CD14-positive monocyte (primary cell): Measurements from ENCODE around the gene GNLY. TPM values are rescaled to one million over a fixed set of nuclear protein-coding genes. Genes with fewer than 3 reads are reported as not detected.

ENCODE experiments used
- DNase-seq, 3 donors: peaks; one replicate each; pipeline ENCODE4 v3.0.0-alpha.2; 2011 to 2022
- H2AFZ ChIP-seq: 2 replicates; pipeline ENCODE4 v1.6.0; 2012; ENCODE audit warnings: mild to moderate bottlenecking, low read depth, low read length, inconsistent platforms; ENCODE audit not compliant: insufficient read depth, poor library complexity, severe bottlenecking
- H3K27ac ChIP-seq, 2 donors: 1 replicate in 1 of 2; 2 replicates in 1 of 2; pipeline ENCODE4 v1.5.1; 2012 to 2013; ENCODE audit warnings: low read length in 2 of 2, control low read depth in 1 of 2, inconsistent platforms in 1 of 2, low read depth in 1 of 2, mild to moderate bottlenecking in 1 of 2
- H3K27me3 ChIP-seq, 2 donors: one replicate each; pipeline versions ENCODE4 v1.6.0 to v1.6.1; 2011 to 2013; ENCODE audit warnings: low read length in 2 of 2; ENCODE audit not compliant: control insufficient read depth in 2 of 2, insufficient read depth in 2 of 2
- H3K36me3 ChIP-seq, 2 donors: replicated peaks in 1 of 2; 1 replicate in 1 of 2; 2 replicates in 1 of 2; pipeline versions ENCODE4 v1.5.1 to v1.6.1; 2012 to 2013; ENCODE audit warnings: low read length in 2 of 2, control low read depth in 1 of 2, inconsistent platforms in 1 of 2, mild to moderate bottlenecking in 1 of 2; ENCODE audit not compliant: insufficient read depth in 2 of 2, control insufficient read depth in 1 of 2
- H3K4me1 ChIP-seq, 2 donors: 1 replicate in 1 of 2; 2 replicates in 1 of 2; pipeline versions ENCODE4 v1.5.1 to v1.6.1; 2012 to 2013; ENCODE audit warnings: low read length in 2 of 2, control low read depth in 1 of 2, inconsistent platforms in 1 of 2, mild to moderate bottlenecking in 1 of 2, moderate library complexity in 1 of 2; ENCODE audit not compliant: insufficient read depth in 2 of 2, control insufficient read depth in 1 of 2
- H3K4me2 ChIP-seq: replicated peaks from 2 replicates; pipeline ENCODE3; 2012; ENCODE audit warnings: low read length, moderate library complexity, mild to moderate bottlenecking; ENCODE audit not compliant: poor library complexity, severe bottlenecking; ENCODE audit errors: extremely low read depth
- H3K4me3 ChIP-seq, 3 experiments: fragments of 200-600 bp in 1 of 3; sonication (generic) in 1 of 3; replicated peaks in 1 of 3; 1 replicate in 2 of 3; 2 replicates in 1 of 3; pipeline ENCODE4 v1.5.1; 2011 to 2013; ENCODE audit warnings: low read length in 3 of 3, mild to moderate bottlenecking in 3 of 3, control low read depth in 2 of 3, low read depth in 2 of 3, inconsistent platforms in 1 of 3, moderate library complexity in 1 of 3
- H3K79me2 ChIP-seq: 2 replicates; pipeline ENCODE4 v1.6.0; 2012; ENCODE audit warnings: mild to moderate bottlenecking, control low read depth, inconsistent platforms, low read length, moderate library complexity; ENCODE audit not compliant: insufficient read depth
- H3K9ac ChIP-seq: 2 replicates; pipeline ENCODE4 v1.6.0; 2017; ENCODE audit warnings: low read length, mild to moderate bottlenecking; ENCODE audit not compliant: insufficient read depth, poor library complexity, severe bottlenecking
- H3K9me3 ChIP-seq, 2 donors: replicated peaks in 1 of 2; 1 replicate in 1 of 2; 2 replicates in 1 of 2; pipeline versions ENCODE4 v1.5.1 to v1.6.1; 2012 to 2013; ENCODE audit warnings: low read length in 2 of 2, control low read depth in 1 of 2; ENCODE audit not compliant: control insufficient read depth in 1 of 2, insufficient read depth in 1 of 2
- H4K20me1 ChIP-seq: 2 replicates; pipeline ENCODE4 v1.6.0; 2012; ENCODE audit warnings: mild to moderate bottlenecking, low read length, control low read depth, moderate library complexity; ENCODE audit not compliant: insufficient read depth
- H3K27ac Mint-ChIP-seq, 7 donors: one replicate each; pipeline ENCODE4 v1.8.0; 2020; ENCODE audit warnings: mild to moderate bottlenecking in 7 of 7, mixed read lengths in 7 of 7, moderate library complexity in 6 of 7, inconsistent platforms in 2 of 7
- H3K27me3 Mint-ChIP-seq, 3 donors: one replicate each; pipeline ENCODE4 v1.8.0; 2021 to 2022; ENCODE audit warnings: low read depth in 3 of 3, mild to moderate bottlenecking in 3 of 3, mixed read lengths in 3 of 3, moderate library complexity in 3 of 3, inconsistent platforms in 1 of 3
- H3K36me3 Mint-ChIP-seq, 2 donors: one replicate each; pipeline ENCODE4 v1.8.0; 2020; ENCODE audit warnings: mixed read lengths in 2 of 2, inconsistent platforms in 1 of 2, mild to moderate bottlenecking in 1 of 2
- H3K4me1 Mint-ChIP-seq: one replicate; pipeline ENCODE4 v1.8.0; 2020; ENCODE audit warnings: mild to moderate bottlenecking, mixed read lengths
- H3K4me3 Mint-ChIP-seq, 2 donors: one replicate each; pipeline ENCODE4 v1.8.0; 2020; ENCODE audit warnings: mild to moderate bottlenecking in 2 of 2, mixed read lengths in 2 of 2, moderate library complexity in 1 of 2
- H3K9me3 Mint-ChIP-seq, 7 donors: one replicate each; pipeline ENCODE4 v1.8.0; 2020 to 2022; ENCODE audit warnings: mixed read lengths in 7 of 7, mild to moderate bottlenecking in 6 of 7, moderate library complexity in 6 of 7, inconsistent platforms in 2 of 7
- WGBS: methylation state at CpG from one replicate; pipeline ENCODE4 v1.1.5; 2013; ENCODE audit warnings: missing lambda C conversion rate; ENCODE audit not compliant: insufficient coverage; 5-methylcytosine and 5-hydroxymethylcytosine counted together
- intact Hi-C, 2 donors: fragments of 100-400 bp; cut with micrococcal nuclease; formaldehyde crosslinking; loops; one replicate each; pipeline versions ENCODE4 v1.15.0 to v1.15.1; 2023
- polyA minus RNA-seq: library from RNA; depleted of rRNA, polyadenylated mRNA; stranded (reverse); fragments of >200 nt; gene quantifications from 2 replicates; pipeline ENCODE4 v1.2.3, GENCODE V29; 2012
- polyA plus RNA-seq, 3 donors: library from polyadenylated mRNA; depleted of rRNA in 1 of 3; unstranded in 2 of 3; stranded (reverse) in 1 of 3; fragments of 300-500 nt in 2 of 3; fragments of >200 nt in 1 of 3; fragmentation: Illumina TruSeq in 2 of 3; gene quantifications; 1 replicate in 2 of 3; 2 replicates in 1 of 3; pipeline ENCODE4 v1.2.3, GENCODE V29; 2012 to 2021
- total RNA-seq, 12 experiments: library from RNA in 1 of 12; stranded (reverse) in 1 of 12; fragments of 120-200 nt in 1 of 12; gene quantifications; one replicate each; pipeline ENCODE4 v1.2.4 and lab custom pipeline; 2013 to 2026; ENCODE audit warnings: mixed read lengths in 6 of 12, inconsistent platforms in 1 of 12
- TF ChIP-seq, protein P1 (sequence below): fragments of 200-600 bp; IDR thresholded peaks from one replicate; pipeline ENCODE4 v1.8.0; 2022; ENCODE audit warnings: antibody characterized with exemption, mild to moderate bottlenecking

Gene GNLY
- 2.4 TPM for total RNA-seq (2013)
- polyA plus RNA-seq (10 to 100 TPM in 2 of 3 donors, 1 to 10 TPM in 1; 4.6 to 13.2 (median 11.1) TPM), polyA minus RNA-seq (0.55 and 0.72 TPM in 2 replicates), total RNA-seq (lab: John Stamatoyannopoulos, UW) (0.46 to 3.2 (median 1.8) reads per million in 11 experiments)

- H3K27me3 ChIP-seq, result no peaks in the 10 kb centered on the region
- H3K36me3 Mint-ChIP-seq, result peaks cover 6 to 9% of the 10 kb centered on the region in 2 donors
- intact Hi-C loops, result no loop called here
- no peaks in the 10 kb centered on the region for H3K36me3 ChIP-seq
- peak within 1 kb of the TSS in 1 of 3 experiments; percentile 14 for H3K4me3 ChIP-seq
- peaks cover 0 to 8% (median 2%) of the 10 kb centered on the region in 3 donors for H3K27me3 Mint-ChIP-seq
- no peak within 1 kb of the TSS for H3K4me2 ChIP-seq
- TF ChIP-seq, protein P1, sequence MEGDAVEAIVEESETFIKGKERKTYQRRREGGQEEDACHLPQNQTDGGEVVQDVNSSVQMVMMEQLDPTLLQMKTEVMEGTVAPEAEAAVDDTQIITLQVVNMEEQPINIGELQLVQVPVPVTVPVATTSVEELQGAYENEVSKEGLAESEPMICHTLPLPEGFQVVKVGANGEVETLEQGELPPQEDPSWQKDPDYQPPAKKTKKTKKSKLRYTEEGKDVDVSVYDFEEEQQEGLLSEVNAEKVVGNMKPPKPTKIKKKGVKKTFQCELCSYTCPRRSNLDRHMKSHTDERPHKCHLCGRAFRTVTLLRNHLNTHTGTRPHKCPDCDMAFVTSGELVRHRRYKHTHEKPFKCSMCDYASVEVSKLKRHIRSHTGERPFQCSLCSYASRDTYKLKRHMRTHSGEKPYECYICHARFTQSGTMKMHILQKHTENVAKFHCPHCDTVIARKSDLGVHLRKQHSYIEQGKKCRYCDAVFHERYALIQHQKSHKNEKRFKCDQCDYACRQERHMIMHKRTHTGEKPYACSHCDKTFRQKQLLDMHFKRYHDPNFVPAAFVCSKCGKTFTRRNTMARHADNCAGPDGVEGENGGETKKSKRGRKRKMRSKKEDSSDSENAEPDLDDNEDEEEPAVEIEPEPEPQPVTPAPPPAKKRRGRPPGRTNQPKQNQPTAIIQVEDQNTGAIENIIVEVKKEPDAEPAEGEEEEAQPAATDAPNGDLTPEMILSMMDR, result no peak
- peaks cover 12% of the 10 kb centered on the region for H3K79me2 ChIP-seq
- H4K20me1 ChIP-seq, result no peaks in the 10 kb centered on the region
- no peak for DNase-seq
- H3K9me3 ChIP-seq, result no peaks in the 10 kb centered on the region
- peaks cover 64 to 68% of the 10 kb centered on the region in 2 donors for H3K4me1 ChIP-seq
- H2AFZ ChIP-seq, result peak within 1 kb of the TSS; percentile 38
- H3K4me3 Mint-ChIP-seq, result no peak within 1 kb of the TSS
- H3K4me1 Mint-ChIP-seq, result peaks cover 61% of the 10 kb centered on the region
- peak within 1 kb of the TSS; percentile 42 for H3K9ac ChIP-seq
- peak within 1 kb of the TSS; percentile 30 to 81 (median 71) for H3K27ac Mint-ChIP-seq
- peaks cover 0 to 2% (median 0%) of the 10 kb centered on the region in 7 donors for H3K9me3 Mint-ChIP-seq
- 93% methylated on average over 11 of the region's 15 CpGs for WGBS
- H3K27ac ChIP-seq, result peak within 1 kb of the TSS; percentile 48 to 74
Observed at GRCh38 chr2:85694052-85695025, at the start of gene GNLY. GNLY (plus strand) TSS chr2:85694358; CDS start chr2:85694419, 61 bp downstream.

DNA sequence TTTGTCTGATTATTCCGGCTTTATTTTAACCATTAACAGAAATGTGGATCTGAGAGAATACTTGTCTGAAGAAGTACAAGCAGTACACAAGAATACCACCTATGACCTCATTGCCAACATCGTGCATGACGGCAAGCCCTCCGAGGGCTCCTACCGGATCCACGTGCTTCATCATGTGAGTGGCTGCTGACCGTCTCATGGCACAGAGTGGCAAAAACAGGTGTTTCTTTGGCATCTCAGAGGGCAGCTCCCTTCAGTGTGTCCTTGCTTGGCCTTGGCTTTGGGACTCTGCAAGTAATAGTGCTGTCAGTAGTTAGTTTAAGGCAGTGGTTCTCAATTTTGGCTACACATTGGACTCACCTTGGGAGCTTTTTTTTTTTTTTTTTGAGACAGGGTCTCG, 49.2 kb upstream of the GNLY start:
- Mint-ChIP-seq H3K27ac (peak overlapping the region in 1 of 7 donors; percentile 30), H3K36me3 (peaks cover 93 to 98% of the 10 kb centered on the region in 2 donors), H3K4me3 (no peak overlapping the region), H3K27me3 (peaks cover 0 to 1% (median 0%) of the 10 kb centered on the region in 3 donors), H3K9me3 (no peaks in the 10 kb centered on the region), H3K4me1 (peaks cover 15% of the 10 kb centered on the region)
- Histone ChIP-seq H2AFZ (no peak overlapping the region), H3K4me1 (peaks cover 17% of the 10 kb centered on the region in 2 donors), H3K27me3 (no peaks in the 10 kb centered on the region), H4K20me1 (no peaks in the 10 kb centered on the region), H3K4me2 (no peak overlapping the region), H3K36me3 (peaks cover 87 to 98% of the 10 kb centered on the region in 2 donors), H3K9ac (no peak overlapping the region), H3K79me2 (peaks cover 4% of the 10 kb centered on the region), H3K27ac (no peak overlapping the region), H3K9me3 (no peaks in the 10 kb centered on the region), H3K4me3 (no peak overlapping the region)
- 98% methylated on average over 6 of the region's 8 CpGs for whole genome bisulfite sequencing
- DNase-seq, result no peak
- TF ChIP-seq, protein P1, result no peak
- intact Hi-C loops, result no loop called here
